ENCODE measurements around the gene ZNF383. TPM values are rescaled to one million over a fixed set of nuclear protein-coding genes. Genes with fewer than 3 reads are reported as not detected.
A peak's percentile ranks its signal among the peaks of the same experiment; 100 is the strongest.

Gene ZNF383
- total and polyA plus RNA-seq, 9 of the 15 experiments (the other 6 are each of a cell fraction or from before 2014, with no cell fraction given) = 2.0 to 8.2 (median 5.3) TPM

GRCh38 chr19:37217775-37218591 lies at the start of gene ZNF383 (continued):
- TF ChIP-seq MEIS2 (IDR thresholded peaks at IDR 0.05; ENCODE audit: partially characterized antibody) (no peak), NFE2L1 (tag; IDR thresholded peaks at IDR 0.05; ENCODE audit: borderline replicate concordance, low read depth) (no peak), SMAD4 (CRISPR knock-in tag; conservative IDR thresholded peaks at IDR 0.05) (no peak), HNRNPK (IDR thresholded peaks at IDR 0.05; ENCODE audit: low read depth, low read length, poor library complexity, severe bottlenecking) (no peak), AFF1 (IDR thresholded peaks at IDR 0.05; ENCODE audit: low read depth in 1 of 2, partially characterized antibody in 2 of 2) (peak in 1 of 2 experiments; percentile 95), SP1 (CRISPR knock-in tag; IDR thresholded peaks at IDR 0.05) (peak; percentile 54; the same call in 1 of the 2 replicates), ZNF655 (CRISPR knock-in tag; IDR thresholded peaks at IDR 0.05) (no peak), ZBTB8A (IDR thresholded peaks at IDR 0.05; ENCODE audit: partially characterized antibody) (no peak), POLR2AphosphoS2 (IDR thresholded peaks at IDR 0.05; ENCODE audit: low read length) (no peak), ZNF316 (IDR thresholded peaks at IDR 0.05) (0 out of 2 replicates have a peak, but pooled peaks have one; percentile 23), COPS2 (conservative IDR thresholded peaks at IDR 0.05) (no peak), MYNN (IDR thresholded peaks at IDR 0.05) (no peak), MYNN (CRISPR knock-in tag; IDR thresholded peaks at IDR 0.05) (no peak), MYBL2 (IDR thresholded peaks at IDR 0.05; ENCODE audit: low read depth) (no peak), MYBL2 (CRISPR knock-in tag; IDR thresholded peaks at IDR 0.05; ENCODE audit: borderline replicate concordance) (no peak), E2F5 (CRISPR knock-in tag; IDR thresholded peaks at IDR 0.05) (no peak), SRSF9 (IDR thresholded peaks at IDR 0.05; ENCODE audit: borderline replicate concordance, low read depth, low read length) (no peak), DACH1 (IDR thresholded peaks at IDR 0.05; ENCODE audit: partially characterized antibody) (peak; percentile 10), TAF1 (IDR thresholded peaks at IDR 0.05; ENCODE audit: control insufficient read depth, extremely low read depth, insufficient read depth, low read length, severe bottlenecking) (no peak), SMAD3 (CRISPR knock-in tag; conservative IDR thresholded peaks at IDR 0.05) (no peak), PCBP1 (IDR thresholded peaks at IDR 0.05; ENCODE audit: low read depth, low read length, poor library complexity, severe bottlenecking) (peak; percentile 24), MAFF (IDR thresholded peaks at IDR 0.05; ENCODE audit: low read length) (no peak), NR2F6 (CRISPR knock-in tag; IDR thresholded peaks at IDR 0.05) (no peak), NUFIP1 (IDR thresholded peaks at IDR 0.05; ENCODE audit: partially characterized antibody) (no peak)
